HFF-Myc (cell line): ENCODE results near the gene RBM19.

Source experiments
- DNase-seq: peaks from one replicate; pipeline ENCODE4 v3.0.0-alpha.2; 2011; ENCODE audit warnings: low read depth; ENCODE audit errors: extremely low read depth
- H3K4me3 ChIP-seq: replicated peaks from 2 replicates; pipeline ENCODE4 v1.5.1; 2011; ENCODE audit warnings: low read depth, mild to moderate bottlenecking, control low read depth, low read length
- TF ChIP-seq, protein P1 (sequence below): IDR thresholded peaks from 2 replicates; pipeline ENCODE4 v1.5.1; 2012; ENCODE audit warnings: mild to moderate bottlenecking, low read depth, low read length, control low read depth; ENCODE audit errors: missing control alignments

RBM19 gene

DNA sequence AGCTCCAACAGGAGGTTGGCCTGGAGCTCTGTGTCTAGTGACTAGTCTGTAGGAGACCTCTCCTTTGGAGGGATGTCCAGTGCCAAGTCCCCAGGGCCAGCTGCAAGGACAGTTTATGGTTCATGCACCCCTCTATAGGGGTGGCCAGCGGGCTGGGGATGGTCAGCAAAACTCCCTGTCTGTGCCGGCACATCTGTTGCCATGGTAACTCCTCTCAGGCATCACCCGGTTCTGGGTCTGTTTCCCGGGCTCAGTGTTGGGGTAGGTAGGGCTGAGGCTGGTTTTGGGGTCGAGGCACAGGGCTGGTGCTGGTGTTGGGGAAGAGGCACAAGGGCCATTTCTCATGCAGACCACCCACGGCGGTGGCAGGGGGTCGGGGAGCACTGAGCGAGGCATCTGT, 196.8 kb downstream of the RBM19 start:
- no peak for DNase-seq
- no peak overlapping the region for H3K4me3 ChIP-seq
- TF ChIP-seq, protein P1, sequence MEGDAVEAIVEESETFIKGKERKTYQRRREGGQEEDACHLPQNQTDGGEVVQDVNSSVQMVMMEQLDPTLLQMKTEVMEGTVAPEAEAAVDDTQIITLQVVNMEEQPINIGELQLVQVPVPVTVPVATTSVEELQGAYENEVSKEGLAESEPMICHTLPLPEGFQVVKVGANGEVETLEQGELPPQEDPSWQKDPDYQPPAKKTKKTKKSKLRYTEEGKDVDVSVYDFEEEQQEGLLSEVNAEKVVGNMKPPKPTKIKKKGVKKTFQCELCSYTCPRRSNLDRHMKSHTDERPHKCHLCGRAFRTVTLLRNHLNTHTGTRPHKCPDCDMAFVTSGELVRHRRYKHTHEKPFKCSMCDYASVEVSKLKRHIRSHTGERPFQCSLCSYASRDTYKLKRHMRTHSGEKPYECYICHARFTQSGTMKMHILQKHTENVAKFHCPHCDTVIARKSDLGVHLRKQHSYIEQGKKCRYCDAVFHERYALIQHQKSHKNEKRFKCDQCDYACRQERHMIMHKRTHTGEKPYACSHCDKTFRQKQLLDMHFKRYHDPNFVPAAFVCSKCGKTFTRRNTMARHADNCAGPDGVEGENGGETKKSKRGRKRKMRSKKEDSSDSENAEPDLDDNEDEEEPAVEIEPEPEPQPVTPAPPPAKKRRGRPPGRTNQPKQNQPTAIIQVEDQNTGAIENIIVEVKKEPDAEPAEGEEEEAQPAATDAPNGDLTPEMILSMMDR: no peak

DNA sequence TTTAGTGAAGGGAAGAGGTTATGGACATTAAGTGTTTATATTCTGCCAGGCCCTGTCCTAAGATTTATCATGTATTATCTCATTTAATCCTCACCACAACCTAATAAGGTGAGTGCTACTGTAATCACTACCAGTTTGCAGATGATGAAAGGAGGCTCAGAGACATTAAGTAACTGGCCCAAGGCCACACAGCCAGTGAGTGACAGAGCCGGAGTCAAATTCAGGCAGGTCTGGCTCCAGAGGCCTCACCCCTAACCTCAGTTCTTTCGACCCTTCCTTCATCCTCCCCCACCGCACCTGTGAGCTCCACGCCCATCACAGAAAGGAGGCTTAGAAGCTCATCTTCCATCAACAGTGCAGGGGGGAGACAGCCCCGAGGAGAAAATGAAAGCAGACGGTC, 197.3 kb downstream of the RBM19 start:
- no peak for DNase-seq

DNA sequence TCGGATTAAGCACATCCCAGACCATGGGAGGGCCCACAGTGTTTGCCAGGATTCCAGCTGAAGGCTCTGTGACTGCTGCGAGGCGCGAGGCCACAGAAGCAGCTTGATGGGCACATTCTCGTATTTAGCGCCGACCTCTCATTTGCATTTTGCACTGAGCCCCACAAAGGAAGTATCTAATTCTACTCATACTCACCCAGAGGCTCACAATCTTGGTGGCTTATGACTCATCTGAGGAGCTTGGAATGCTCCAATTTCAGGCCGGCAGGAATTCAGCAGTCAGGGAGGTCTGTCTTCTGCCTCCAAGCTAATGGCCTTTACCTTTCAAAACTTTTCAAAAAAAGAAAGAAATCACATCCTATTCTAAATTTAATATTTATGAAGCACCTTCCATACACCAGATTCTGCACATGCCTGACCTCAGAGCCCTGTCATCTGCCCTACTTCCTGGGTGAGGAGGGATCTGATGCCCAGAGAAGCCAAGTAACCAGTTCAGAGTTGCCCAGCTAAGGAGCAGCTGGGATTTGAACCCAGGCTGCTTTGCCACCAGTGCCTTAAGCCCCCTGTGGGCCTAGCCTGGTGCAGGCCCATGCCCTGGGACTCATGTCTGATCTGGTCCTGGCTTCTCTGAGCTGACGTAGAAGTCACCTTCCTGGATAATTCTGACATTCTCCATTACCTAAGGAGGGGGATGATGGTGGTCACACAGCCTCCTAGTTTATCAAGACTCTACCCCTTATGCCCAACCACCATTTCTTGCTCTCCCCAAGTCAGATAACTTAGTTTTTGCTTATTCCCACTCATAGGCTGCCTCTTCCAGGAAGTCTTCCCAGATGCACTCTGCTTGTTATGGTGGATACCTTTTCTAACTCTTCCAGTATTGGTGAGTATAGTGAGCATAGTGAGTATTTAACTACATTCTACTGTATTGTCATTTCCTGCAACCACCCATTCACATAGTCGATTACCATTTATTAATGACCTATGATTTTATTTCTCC, 198.9 kb downstream of the RBM19 start:
- H3K4me3 ChIP-seq: no peak overlapping the region
- DNase-seq: peak; percentile 38
- TF ChIP-seq, protein P1: no peak

More for the DNA sequence above, 197.3 kb downstream of the RBM19 start:
- TF ChIP-seq, protein P1: no peak
- H3K4me3 ChIP-seq: no peak overlapping the region
